Measurements from ENCODE around the gene MTFP1. TPM values are rescaled to one million over a fixed set of nuclear protein-coding genes. Genes with fewer than 3 reads are reported as not detected.

The MTFP1 gene
- total and polyA plus RNA-seq, 9 of the 15 experiments (the other 6 are each of a cell fraction or from before 2014, with no cell fraction given), result 10.7 to 52.0 (median 30.1) TPM

- TF ChIP-seq FOXP4 (CRISPR knock-in tag; IDR thresholded peaks at IDR 0.05; ENCODE audit: borderline replicate concordance) (no peak), ZEB2 (IDR thresholded peaks at IDR 0.05) (no peak), CEBPZ (IDR thresholded peaks at IDR 0.05; ENCODE audit: borderline replicate concordance, low read depth, low read length) (no peak), ZKSCAN8 (CRISPR knock-in tag; IDR thresholded peaks at IDR 0.05) (no peak), HEY1 (CRISPR knock-in tag; IDR thresholded peaks at IDR 0.05; ENCODE audit: borderline replicate concordance) (no peak), TCF15 (CRISPR knock-in tag; IDR thresholded peaks at IDR 0.05) (no peak), NBN (IDR thresholded peaks at IDR 0.05; ENCODE audit: low read depth) (no peak), ZNF445 (CRISPR knock-in tag; IDR thresholded peaks at IDR 0.05; ENCODE audit: low read depth) (no peak), MECOM (CRISPR knock-in tag; IDR thresholded peaks at IDR 0.05) (no peak), STAG1 (CRISPR knock-in tag; IDR thresholded peaks at IDR 0.05; ENCODE audit: borderline replicate concordance) (peak; percentile 43; the same call in 1 of the 2 replicates), MYBL2 (IDR thresholded peaks at IDR 0.05; ENCODE audit: low read depth) (no peak), MYBL2 (CRISPR knock-in tag; IDR thresholded peaks at IDR 0.05; ENCODE audit: borderline replicate concordance) (no peak), KDM5B (IDR thresholded peaks at IDR 0.05; ENCODE audit: insufficient replicate concordance, low read depth, low read length) (no peak), NR2C1 (IDR thresholded peaks at IDR 0.05) (no peak), NR2C1 (tag; IDR thresholded peaks at IDR 0.05) (no peak), SIRT6 (IDR thresholded peaks at IDR 0.05; ENCODE audit: low read depth, low read length) (no peak), SAP30 (IDR thresholded peaks at IDR 0.05; ENCODE audit: borderline replicate concordance, insufficient read depth, low read depth, low read length, poor library complexity, severe bottlenecking) (no peak), POLR3A (IDR thresholded peaks at IDR 0.05; ENCODE audit: borderline replicate concordance, extremely low read depth, insufficient read depth, insufficient read length) (no peak), MEIS2 (IDR thresholded peaks at IDR 0.05; ENCODE audit: partially characterized antibody) (no peak), ZNF431 (CRISPR knock-in tag; IDR thresholded peaks at IDR 0.05) (no peak), ZNF165 (CRISPR knock-in tag; IDR thresholded peaks at IDR 0.05; ENCODE audit: borderline replicate concordance) (no peak), SMARCA4 (IDR thresholded peaks at IDR 0.05) (no peak), NFIX (CRISPR knock-in tag; IDR thresholded peaks at IDR 0.05; ENCODE audit: low read depth) (no peak)
Measured at GRCh38 chr22:30386960-30387827, 38.4 kb upstream of the MTFP1 start, which contains the start of gene RNF215 (continued).
